ENCODE measurements around the gene CHTF18.

- TF ChIP-seq CTCF (optimal IDR thresholded peaks at IDR 0.05 in 1 of 3, IDR thresholded peaks at IDR 0.05 in 1 of 3, conservative IDR thresholded peaks at IDR 0.05 in 1 of 3; ENCODE audit: extremely low read depth in 1 of 3, insufficient read depth in 2 of 3, low read length in 3 of 3), result no peak
- TF ChIP-seq EZH2 (IDR thresholded peaks at IDR 0.05; ENCODE audit: low read length), result no peak
Measured at GRCh38 chr16:756428-756827, 32.0 kb upstream of the CHTF18 start.

Data from keratinocyte (primary cell).